HepG2 (cell line): Measurements from ENCODE around the gene NMNAT1. TPM values are rescaled to one million over a fixed set of nuclear protein-coding genes. Genes with fewer than 3 reads are reported as not detected.

ENCODE experiments used
- ARID3A ChIP-seq: IDR thresholded peaks from 2 replicates; pipeline ENCODE4 v1.6.1; 2012; ENCODE audit warnings: low read depth, low read length, improper control_type of control experiment
- CENPT ChIP-seq: sonication (generic); formaldehyde crosslinking; IDR thresholded peaks from 2 replicates; pipeline ENCODE4 v1.8.0; 2022; ENCODE audit warnings: low read depth, mild to moderate bottlenecking, moderate library complexity, missing genetic modification reagents
- E2F2 ChIP-seq: sonication (generic); formaldehyde crosslinking; IDR thresholded peaks from 2 replicates; pipeline ENCODE4 v1.4.0; 2020; ENCODE audit warnings: missing genetic modification reagents, borderline replicate concordance
- HIC2 ChIP-seq: sonication (generic); formaldehyde crosslinking; IDR thresholded peaks from 2 replicates; pipeline ENCODE4 v1.9.0; 2022; ENCODE audit warnings: low read depth, missing genetic modification reagents
- KDM2A ChIP-seq: sonication (generic); formaldehyde crosslinking; IDR thresholded peaks from 2 replicates; pipeline ENCODE4 v1.4.0; 2020; ENCODE audit warnings: low read depth, missing genetic modification reagents, borderline replicate concordance
- NCOA2 ChIP-seq: sonication (generic); formaldehyde crosslinking; IDR thresholded peaks from 2 replicates; pipeline ENCODE4 v1.8.0; 2022; ENCODE audit warnings: inconsistent platforms
- SCMH1 ChIP-seq: sonication (generic); formaldehyde crosslinking; IDR thresholded peaks from 2 replicates; pipeline ENCODE4 v1.9.0; 2021; ENCODE audit warnings: missing genetic modification reagents, mild to moderate bottlenecking, borderline replicate concordance
- SRY ChIP-seq: sonication (generic); formaldehyde crosslinking; IDR thresholded peaks from 2 replicates; pipeline ENCODE4 v1.8.0; 2022; ENCODE audit warnings: mild to moderate bottlenecking, missing genetic modification reagents
- TEAD3 ChIP-seq: optimal IDR thresholded peaks from 2 replicates; pipeline ENCODE3; 2016; ENCODE audit warnings: borderline replicate concordance
- ZBTB7B ChIP-seq: sonication (generic); formaldehyde crosslinking; IDR thresholded peaks from 2 replicates; pipeline ENCODE4 v1.4.0; 2020; ENCODE audit warnings: missing genetic modification reagents
- ZNF3 ChIP-seq: IDR thresholded peaks from 2 replicates; pipeline ENCODE4 v1.7.0; 2017; ENCODE audit warnings: inconsistent platforms
- ZNF441 ChIP-seq: sonication (generic); formaldehyde crosslinking; IDR thresholded peaks from 2 replicates; pipeline ENCODE4 v1.7.0; 2021; ENCODE audit warnings: missing genetic modification reagents, borderline replicate concordance
- ZNF484 ChIP-seq: sonication (generic); formaldehyde crosslinking; IDR thresholded peaks from 2 replicates; pipeline ENCODE4 v1.5.1; 2020; ENCODE audit warnings: mild to moderate bottlenecking, low read depth, missing genetic modification reagents, borderline replicate concordance
- ZNF552 ChIP-seq: sonication (generic); formaldehyde crosslinking; IDR thresholded peaks from 2 replicates; pipeline ENCODE4 v1.9.0; 2022; ENCODE audit warnings: missing genetic modification reagents, mild to moderate bottlenecking, borderline replicate concordance
- ZNF678 ChIP-seq: sonication (generic); formaldehyde crosslinking; IDR thresholded peaks from 2 replicates; pipeline ENCODE4 v1.4.0; 2020; ENCODE audit warnings: mild to moderate bottlenecking, missing genetic modification reagents
- ZNF776 ChIP-seq: sonication (generic); formaldehyde crosslinking; IDR thresholded peaks from 2 replicates; pipeline ENCODE4 v1.4.0; 2020; ENCODE audit warnings: mild to moderate bottlenecking, missing genetic modification reagents
- ZNF784 ChIP-seq: sonication (generic); formaldehyde crosslinking; IDR thresholded peaks from 2 replicates; pipeline ENCODE4 v1.5.1; 2020; ENCODE audit warnings: missing genetic modification reagents, mild to moderate bottlenecking, borderline replicate concordance
- ZNF790 ChIP-seq: sonication (generic); formaldehyde crosslinking; IDR thresholded peaks from 2 replicates; pipeline ENCODE4 v1.8.0; 2022; ENCODE audit warnings: missing genetic modification reagents, mild to moderate bottlenecking, borderline replicate concordance
- ZNF83 ChIP-seq: sonication (generic); formaldehyde crosslinking; IDR thresholded peaks from 2 replicates; pipeline ENCODE4 v1.4.0; 2020; ENCODE audit warnings: missing genetic modification reagents, mild to moderate bottlenecking, borderline replicate concordance
- polyA plus RNA-seq, 8 experiments: library from polyadenylated mRNA; depleted of rRNA in 3 of 8; stranded (reverse) in 7 of 8; unstranded in 1 of 8; fragments of >200 nt; fragmentation: Illumina TruSeq in 4 of 8; extraction: Trizol in 4 of 8; gene quantifications; 2 replicates each; pipeline versions ENCODE4 v1.2.1 to v1.2.3, GENCODE V29; 2011 to 2016; ENCODE audit warnings: low read depth in 4 of 8, missing spikeins in 1 of 8, mixed read lengths in 1 of 8; ENCODE audit not compliant: insufficient read depth in 1 of 8
- total RNA-seq, 5 experiments: library from RNA; depleted of rRNA; stranded (reverse); fragments of >200 nt; fragmentation: Illumina TruSeq; extraction: Trizol; gene quantifications; 2 replicates each; pipeline ENCODE4 v1.2.3, GENCODE V29; 2016; ENCODE audit warnings: low read depth in 1 of 5
- TF ChIP-seq, protein P1 (sequence below): sonication (generic); formaldehyde crosslinking; IDR thresholded peaks from 2 replicates; pipeline ENCODE4 v1.8.1; 2023; ENCODE audit warnings: mild to moderate bottlenecking, missing genetic modification reagents

NMNAT1 gene
- total and polyA plus RNA-seq, 2 of the 13 experiments (the other 11 are each of a cell fraction or from before 2014, with no cell fraction given) = 5.6 to 12.2 TPM

GRCh38 chr1:9942939-9943788 lies at the start of gene NMNAT1, which contains the start of gene LZIC (continued):
- no peak for TF ChIP-seq HIC2 (CRISPR knock-in tag)
- TF ChIP-seq NCOA2 (CRISPR knock-in tag) = peak; percentile 64; the same call in 1 of the 2 replicates
- TF ChIP-seq KDM2A = peak; percentile 89
- TF ChIP-seq CENPT (CRISPR knock-in tag) = peak; percentile 70; the same call in 1 of the 2 replicates
- no peak; the same call in 1 of the 2 replicates for TF ChIP-seq ZNF784
- TF ChIP-seq ZBTB7B (CRISPR knock-in tag) = peak; percentile 86
- no peak for TF ChIP-seq ZNF441 (CRISPR knock-in tag)
- 0 out of 2 replicates have a peak, but pooled peaks have one; percentile 26 for TF ChIP-seq ARID3A
- TF ChIP-seq ZNF3 (CRISPR knock-in tag) = no peak
- no peak for TF ChIP-seq SCMH1 (CRISPR knock-in tag)
- TF ChIP-seq ZNF776 = peak; percentile 48; the same call in 1 of the 2 replicates
- peak; percentile 28; the same call in 1 of the 2 replicates for TF ChIP-seq ZNF678 (CRISPR knock-in tag)
- TF ChIP-seq, protein P1, sequence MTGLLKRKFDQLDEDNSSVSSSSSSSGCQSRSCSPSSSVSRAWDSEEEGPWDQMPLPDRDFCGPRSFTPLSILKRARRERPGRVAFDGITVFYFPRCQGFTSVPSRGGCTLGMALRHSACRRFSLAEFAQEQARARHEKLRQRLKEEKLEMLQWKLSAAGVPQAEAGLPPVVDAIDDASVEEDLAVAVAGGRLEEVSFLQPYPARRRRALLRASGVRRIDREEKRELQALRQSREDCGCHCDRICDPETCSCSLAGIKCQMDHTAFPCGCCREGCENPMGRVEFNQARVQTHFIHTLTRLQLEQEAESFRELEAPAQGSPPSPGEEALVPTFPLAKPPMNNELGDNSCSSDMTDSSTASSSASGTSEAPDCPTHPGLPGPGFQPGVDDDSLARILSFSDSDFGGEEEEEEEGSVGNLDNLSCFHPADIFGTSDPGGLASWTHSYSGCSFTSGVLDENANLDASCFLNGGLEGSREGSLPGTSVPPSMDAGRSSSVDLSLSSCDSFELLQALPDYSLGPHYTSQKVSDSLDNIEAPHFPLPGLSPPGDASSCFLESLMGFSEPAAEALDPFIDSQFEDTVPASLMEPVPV = no peak
- TF ChIP-seq ZNF790 (CRISPR knock-in tag) = no peak
- peak; percentile 63; the same call in 1 of the 2 replicates for TF ChIP-seq ZNF552
- TF ChIP-seq TEAD3 (CRISPR knock-in tag) = peak; percentile 69
- TF ChIP-seq ZNF83 = 0 out of 2 replicates have a peak, but pooled peaks have one; percentile 49
- TF ChIP-seq SRY (CRISPR knock-in tag) = 0 out of 2 replicates have a peak, but pooled peaks have one; percentile 26
- TF ChIP-seq E2F2 (CRISPR knock-in tag) = no peak; the same call in 1 of the 2 replicates
- no peak for TF ChIP-seq ZNF484 (CRISPR knock-in tag)
